Fibroblast of lung (primary cell): ENCODE measurements around the gene LMO1.

Experiments used
- CTCF ChIP-seq, 2 donors: IDR thresholded peaks in 1 of 2; conservative IDR thresholded peaks in 1 of 2; 1 replicate in 1 of 2; 2 replicates in 1 of 2; pipeline ENCODE4 v1.5.1; 2011 to 2012; ENCODE audit warnings: low read length in 2 of 2, control low read depth in 1 of 2, inconsistent platforms in 1 of 2, low read depth in 1 of 2, mild to moderate bottlenecking in 1 of 2
- EZH2 ChIP-seq: IDR thresholded peaks from 2 replicates; pipeline ENCODE4 v1.5.1; 2012; ENCODE audit warnings: low read length, control low read depth, mild to moderate bottlenecking; ENCODE audit errors: missing control alignments

- no peak for TF ChIP-seq CTCF (conservative IDR thresholded peaks at IDR 0.05 in 1 of 2, IDR thresholded peaks at IDR 0.05 in 1 of 2; ENCODE audit: low read depth in 1 of 2, low read length in 2 of 2)
- no peak for TF ChIP-seq EZH2
Measured at GRCh38 chr11:8199676-8200075, 64.0 kb downstream of the LMO1 start.
